Epithelial cell of proximal tubule (primary cell): ENCODE measurements around the gene DOK7. TPM values are rescaled to one million over a fixed set of nuclear protein-coding genes. Genes with fewer than 3 reads are reported as not detected.
"Not testable (repeated sequence)": the region's sequence is repeated elsewhere in the genome, so short reads cannot be mapped to it uniquely, and the experiment has no call there.

Source experiments
- DNase-seq: peaks from one replicate; pipeline ENCODE4 v3.0.0-alpha.2; 2011; ENCODE audit warnings: low read depth
- H3K4me3 ChIP-seq: 2 replicates; pipeline ENCODE4 v1.5.1; 2011; ENCODE audit warnings: low read depth, mild to moderate bottlenecking, low read length
- CTCF ChIP-seq: conservative IDR thresholded peaks from 2 replicates; pipeline ENCODE4 v1.5.1; 2012; ENCODE audit warnings: low read depth, mild to moderate bottlenecking, low read length
- total RNA-seq: library from RNA; depleted of rRNA; stranded (reverse); fragments of >200 nt; gene quantifications from 2 replicates; pipeline ENCODE4 v1.2.3, GENCODE V29; 2015

The DOK7 gene
- total RNA-seq, 1 donor from 2014 or later, result 0.81 TPM

- no peak overlapping the region for H3K4me3 ChIP-seq
- DNase-seq, result no peak
- no peak for TF ChIP-seq CTCF
Observed at GRCh38 chr4:3533423-3533820, 70.3 kb downstream of the DOK7 start.

GRCh38 chr4:3535812-3536211 lies 72.7 kb downstream of the DOK7 start:
- DNase-seq, result not testable (repeated sequence)

DNA sequence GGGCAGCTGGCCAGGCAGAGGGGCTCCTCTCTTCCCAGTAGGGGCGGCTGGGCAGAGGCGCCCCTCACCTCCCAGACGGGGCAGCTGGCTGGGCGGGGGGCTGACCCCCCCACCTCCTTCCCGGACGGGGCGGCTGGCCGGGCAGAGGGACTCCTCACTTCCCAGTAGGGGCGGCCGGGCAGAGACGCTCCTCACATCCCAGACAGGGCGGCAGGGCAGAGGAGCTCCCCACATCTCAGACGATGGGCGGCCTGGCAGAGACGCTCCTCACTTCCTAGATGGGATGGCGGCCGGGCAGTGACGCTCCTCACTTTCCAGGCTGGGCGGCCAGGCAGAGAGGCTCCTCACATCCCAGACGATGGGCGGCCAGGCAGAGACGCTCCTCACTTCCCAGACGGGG lies 75.8 kb downstream of the DOK7 start:
- DNase-seq, H3K4me3 ChIP-seq: not testable (repeated sequence)

More at GRCh38 chr4:3535812-3536211, 72.7 kb downstream of the DOK7 start:
- not testable (repeated sequence) for H3K4me3 ChIP-seq

DNA sequence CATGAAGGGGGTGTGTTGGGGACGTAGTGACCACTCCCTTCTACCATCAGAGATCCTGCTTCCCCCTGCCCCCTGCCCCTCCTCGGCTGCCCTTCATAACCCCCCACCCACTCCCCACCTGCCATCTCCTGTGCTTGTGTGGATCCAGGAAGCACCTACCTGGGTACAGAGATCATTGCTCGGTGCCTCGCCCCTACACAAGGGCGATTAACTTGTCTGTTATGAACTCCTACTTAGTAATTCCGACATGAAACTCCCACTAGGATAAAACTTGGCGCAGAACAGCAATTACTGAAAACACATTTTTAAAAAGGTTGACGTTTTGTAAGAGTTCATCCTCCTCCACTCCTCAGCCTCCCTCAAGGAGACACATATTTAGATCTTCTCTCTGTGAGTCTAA lies 80.3 kb downstream of the DOK7 start:
- DNase-seq, H3K4me3 ChIP-seq: not testable (repeated sequence)

Other genes starting within 250 kb of the DOK7 start
- gene MSANTD1, start 214.1 kb upstream of the DOK7 start, total RNA-seq, result 0.14 TPM in 1 of 2 replicates, not detected in the other
- 18.0 and 33.8 TPM in 2 replicates for gene RGS12, start 170.3 kb upstream of the DOK7 start, total RNA-seq
- gene HGFAC, start 21.3 kb upstream of the DOK7 start, total RNA-seq, result not detected in 2 replicates
- gene LRPAP1, start 69.1 kb downstream of the DOK7 start, total RNA-seq, result 81.6 and 139 TPM in 2 replicates